CD1c-positive myeloid dendritic cell (primary cell): ENCODE data around the gene P2RY2.

Experiments used
- DNase-seq: peaks from one replicate; pipeline ENCODE4 v3.0.0-alpha.2; 2016; ENCODE audit errors: extremely low spot score

Gene P2RY2

GRCh38 chr11:73205661-73206343 lies 12.3 kb upstream of the P2RY2 start:
- no peak for DNase-seq

DNA sequence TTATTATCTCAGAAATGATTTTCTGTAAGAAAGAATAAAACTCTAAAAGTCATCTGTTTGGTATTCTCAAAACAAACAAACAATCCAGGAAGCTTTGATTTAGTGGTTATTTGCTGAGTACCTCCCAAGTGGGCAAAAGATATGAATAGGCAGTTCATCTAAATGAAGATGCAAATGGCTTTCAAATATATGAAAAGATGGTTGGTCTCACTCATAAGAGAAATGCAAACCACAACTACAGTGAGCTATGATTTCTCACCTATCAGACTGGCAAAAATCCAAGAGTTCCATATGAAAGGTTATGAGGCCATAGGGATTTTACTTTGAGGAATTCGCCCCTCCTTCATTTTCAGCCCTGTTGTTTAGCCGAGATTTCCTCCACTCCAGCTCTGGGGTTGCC lies 11.3 kb upstream of the P2RY2 start:
- no peak for DNase-seq

- no peak for DNase-seq
Measured at GRCh38 chr11:73209892-73210291, 8.2 kb upstream of the P2RY2 start.

- no peak for DNase-seq
Measured at GRCh38 chr11:73210916-73211667, 7.0 kb upstream of the P2RY2 start.

GRCh38 chr11:73213196-73214143 lies 4.6 kb upstream of the P2RY2 start:
- no peak for DNase-seq

GRCh38 chr11:73215191-73216134 lies 2.6 kb upstream of the P2RY2 start:
- DNase-seq = no peak

- DNase-seq = peak; percentile 26
Measured at GRCh38 chr11:73216465-73216864, 1.6 kb upstream of the P2RY2 start.

DNA sequence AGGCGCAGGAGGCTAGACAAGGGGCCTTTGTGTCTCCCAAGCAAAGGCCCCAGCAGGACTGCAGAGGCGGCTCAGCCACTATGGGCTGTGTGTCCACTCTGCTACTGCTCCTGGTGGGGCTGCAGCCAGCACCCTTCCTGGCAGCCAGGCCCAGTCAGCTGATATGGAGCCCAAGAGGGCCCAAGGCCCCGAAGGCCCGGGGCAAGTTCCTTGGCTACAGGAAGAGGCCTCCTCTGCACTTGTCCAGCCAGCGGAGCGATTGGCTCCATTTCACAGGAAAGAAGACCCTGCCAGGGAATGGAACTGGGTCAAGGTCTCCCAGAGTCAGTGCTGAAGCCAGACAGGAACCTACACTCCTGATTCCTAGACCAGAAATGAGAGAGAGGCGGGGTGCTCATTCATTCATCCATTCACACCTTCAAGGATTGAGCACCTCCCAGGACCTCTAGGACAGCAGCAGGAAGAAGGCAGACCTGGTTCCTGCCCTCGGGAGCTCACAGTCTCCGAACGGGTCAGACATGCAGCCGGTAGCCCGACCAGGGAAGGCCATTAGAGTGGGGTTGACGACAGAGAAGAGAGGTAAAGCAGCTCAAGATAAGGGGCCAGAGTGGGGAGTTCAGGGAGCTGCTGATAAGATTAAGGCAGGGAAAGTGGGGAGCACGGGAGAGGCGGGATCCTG lies 811 bp upstream of the P2RY2 start:
- no peak for DNase-seq

DNA sequence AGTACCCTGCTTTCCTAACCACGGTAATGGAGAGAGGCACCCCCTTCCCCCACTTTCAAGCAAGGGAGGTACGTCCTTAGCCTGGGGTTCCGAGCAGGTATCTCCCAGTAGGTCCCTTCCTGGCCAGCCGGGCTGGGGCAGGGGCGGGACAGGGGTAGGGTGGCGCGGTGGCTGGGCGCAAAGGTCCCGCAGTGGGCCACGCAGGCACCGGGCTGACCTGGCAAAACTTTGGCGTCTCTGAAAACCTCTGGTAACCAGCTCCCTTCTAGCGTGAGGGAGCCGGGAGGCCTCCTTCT lies 323 bp upstream of the P2RY2 start:
- no peak for DNase-seq

DNA sequence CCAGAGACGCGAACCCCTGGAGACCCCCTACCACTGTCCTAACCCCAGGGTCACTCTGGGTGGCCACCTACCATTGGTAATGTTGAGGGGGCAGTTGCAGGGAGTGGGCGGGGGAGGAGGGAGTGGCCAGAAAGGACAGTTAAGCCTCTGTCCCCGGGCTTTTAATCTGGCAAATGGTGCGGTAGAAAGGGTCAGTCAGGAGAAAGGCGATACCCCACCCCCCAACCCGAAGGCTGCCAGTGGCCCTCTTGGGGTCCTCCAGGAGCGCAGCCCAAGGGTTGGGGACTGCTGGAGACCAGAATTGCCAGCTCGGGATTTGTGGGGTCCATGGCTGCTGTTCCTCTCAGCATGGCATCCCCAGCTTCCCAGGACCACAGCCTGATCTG lies 742 bp downstream of the P2RY2 start:
- no peak for DNase-seq

DNA sequence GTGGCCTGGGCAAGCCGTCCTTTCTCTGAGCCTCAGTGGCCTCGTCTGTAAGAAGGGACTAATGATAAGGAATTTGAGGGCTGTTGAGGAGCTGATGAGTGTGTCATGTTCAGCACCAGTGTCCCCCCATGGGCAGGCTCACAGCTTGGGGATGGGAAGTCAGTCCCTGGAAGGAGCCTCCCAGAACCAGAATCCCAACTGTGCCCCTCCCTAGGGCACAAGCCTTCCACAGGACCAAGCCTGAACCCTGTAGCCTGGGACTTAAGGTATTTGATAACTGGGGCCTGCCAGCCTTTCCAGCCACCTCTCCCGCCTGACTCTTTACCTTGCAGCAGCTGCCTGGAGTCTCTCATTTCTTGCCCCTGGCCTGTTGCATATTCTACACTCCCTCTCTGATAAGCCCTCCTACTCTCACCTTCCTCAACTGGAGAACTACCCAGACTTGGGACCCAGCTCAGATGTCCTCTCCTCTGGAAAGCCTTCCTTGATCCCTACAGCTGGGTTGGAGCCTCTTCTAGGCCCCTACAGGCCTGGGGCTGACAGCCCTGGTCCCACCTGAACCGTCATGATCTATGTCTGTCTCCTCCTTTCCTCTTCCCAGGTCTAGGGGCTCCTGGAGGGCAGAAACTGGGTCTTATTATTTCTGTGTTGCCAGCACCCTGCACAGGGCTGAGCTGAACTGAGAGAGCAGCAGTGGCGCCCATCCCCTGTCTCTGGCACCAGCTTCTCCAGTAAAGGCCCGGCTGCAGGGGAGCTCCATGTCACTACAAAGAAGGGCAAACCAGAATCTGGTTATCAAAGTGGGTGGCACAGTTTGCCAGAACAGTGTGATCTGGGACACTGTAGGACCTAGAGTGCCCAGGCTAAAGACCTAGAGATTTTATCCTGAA lies 1.6 kb downstream of the P2RY2 start:
- DNase-seq = no peak

DNA sequence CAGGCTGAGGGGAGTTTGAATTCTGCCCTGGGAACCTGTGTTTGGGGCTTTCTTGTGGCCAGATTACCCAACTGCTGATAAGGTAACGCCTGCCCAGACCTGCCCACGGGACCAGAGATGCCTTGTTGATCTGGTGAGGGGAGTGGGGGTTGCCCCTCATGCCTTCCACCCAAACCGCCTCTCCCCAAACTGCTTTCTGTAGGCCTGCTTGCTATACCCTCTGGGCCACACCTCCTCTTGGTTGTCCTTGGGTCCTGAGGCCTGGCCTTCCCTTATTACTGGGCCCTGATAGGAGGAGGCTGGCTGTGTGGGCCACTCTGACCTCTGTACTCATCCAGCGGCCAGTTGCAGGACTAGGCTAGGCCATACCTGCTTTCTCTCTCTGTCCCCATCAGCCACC lies 3.4 kb downstream of the P2RY2 start:
- no peak for DNase-seq

- DNase-seq = no peak
Measured at GRCh38 chr11:73221996-73222395, 3.9 kb downstream of the P2RY2 start.

GRCh38 chr11:73223998-73224730 lies 6.1 kb downstream of the P2RY2 start:
- DNase-seq = no peak

DNA sequence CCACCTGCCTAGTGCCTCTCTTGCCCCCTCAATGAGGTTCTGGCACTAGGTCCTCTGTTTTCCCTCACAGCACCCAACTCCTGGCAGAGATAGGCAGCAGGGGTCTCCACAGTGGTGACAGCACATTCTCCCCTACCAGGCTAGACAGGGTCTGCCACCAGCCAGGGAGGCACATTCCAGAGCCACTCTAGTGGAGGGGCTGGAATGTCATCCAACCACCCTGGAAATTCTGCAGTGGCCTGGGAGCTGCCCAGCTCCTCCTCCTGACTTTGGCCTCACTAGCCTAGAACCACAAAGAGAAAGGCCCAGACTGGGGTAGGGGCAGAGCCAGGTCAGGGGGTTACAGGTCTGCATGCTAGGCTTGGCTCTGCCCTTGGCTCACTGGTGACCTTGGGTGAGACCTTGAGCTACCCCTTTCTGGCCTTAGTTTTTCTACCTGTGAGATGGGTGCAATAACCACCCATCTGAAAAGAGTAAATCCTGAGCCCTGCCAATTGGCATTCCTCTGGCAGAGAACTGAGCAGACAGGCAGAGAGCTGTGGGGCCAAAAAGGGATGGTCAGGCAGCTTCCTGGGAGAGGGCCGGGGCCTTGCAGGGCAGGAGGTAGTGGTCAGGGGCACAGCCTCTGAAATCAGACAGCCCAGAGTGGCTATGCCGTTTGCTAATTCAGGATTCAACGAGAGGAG lies 7.1 kb downstream of the P2RY2 start:
- DNase-seq = no peak

DNA sequence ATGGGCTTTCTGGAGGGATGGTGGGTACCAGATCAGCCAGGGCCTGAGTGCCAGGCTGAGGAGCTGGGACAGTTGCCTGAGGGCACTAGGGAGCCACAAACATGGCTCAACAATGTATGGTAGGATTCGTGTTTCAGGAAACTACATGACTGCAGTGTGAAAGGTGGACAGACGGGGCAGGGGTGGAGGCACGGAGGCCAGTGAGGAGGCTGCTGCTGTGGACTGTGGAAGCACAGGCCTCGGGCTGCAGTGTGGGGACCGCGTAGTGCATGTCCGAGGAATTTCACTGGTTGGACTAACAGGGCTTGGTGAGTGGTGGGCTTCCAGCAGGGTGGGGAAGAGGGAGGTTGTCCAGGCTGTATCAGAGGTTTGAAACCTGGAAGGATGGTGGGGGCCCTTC lies 7.8 kb downstream of the P2RY2 start:
- no peak for DNase-seq

DNA sequence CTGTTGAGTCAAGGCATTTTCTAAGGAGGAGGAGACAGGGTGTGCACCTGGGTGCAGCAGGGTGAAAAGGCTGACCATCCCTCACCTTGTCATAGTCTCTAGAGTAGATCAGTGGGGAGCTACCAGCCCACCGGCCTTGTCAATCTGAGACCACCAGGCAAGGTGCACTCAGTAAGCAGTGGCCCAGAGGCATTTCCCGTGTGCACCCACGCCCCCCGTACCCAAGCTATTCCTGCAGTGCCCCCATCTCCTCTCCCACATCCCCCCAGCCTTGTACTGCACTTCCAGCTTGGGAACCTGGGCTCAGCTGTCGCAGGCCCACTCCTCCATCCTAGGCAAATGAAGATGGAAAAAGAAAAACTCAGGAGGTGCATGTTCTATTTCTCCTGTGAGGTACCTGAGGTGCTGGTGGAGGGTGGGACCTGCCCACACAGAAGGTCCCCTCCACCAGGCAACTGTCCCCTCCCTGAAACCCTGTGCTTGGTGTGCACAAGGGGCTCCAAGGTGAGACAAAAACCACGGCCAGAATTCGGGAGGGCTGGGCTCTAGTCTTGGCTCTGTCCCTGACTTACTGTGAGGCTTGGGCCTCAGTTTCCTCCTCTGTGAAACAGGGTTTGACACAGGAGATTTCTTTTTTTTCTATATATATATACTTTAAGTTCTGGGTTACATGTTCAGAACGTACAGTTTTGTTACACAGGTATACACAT lies 8.4 kb downstream of the P2RY2 start:
- no peak for DNase-seq
